ENCODE data around the gene PSTPIP2.
"Not testable (repeated sequence)": the region's sequence is repeated elsewhere in the genome, so short reads cannot be mapped to it uniquely, and the experiment has no call there.

DNA sequence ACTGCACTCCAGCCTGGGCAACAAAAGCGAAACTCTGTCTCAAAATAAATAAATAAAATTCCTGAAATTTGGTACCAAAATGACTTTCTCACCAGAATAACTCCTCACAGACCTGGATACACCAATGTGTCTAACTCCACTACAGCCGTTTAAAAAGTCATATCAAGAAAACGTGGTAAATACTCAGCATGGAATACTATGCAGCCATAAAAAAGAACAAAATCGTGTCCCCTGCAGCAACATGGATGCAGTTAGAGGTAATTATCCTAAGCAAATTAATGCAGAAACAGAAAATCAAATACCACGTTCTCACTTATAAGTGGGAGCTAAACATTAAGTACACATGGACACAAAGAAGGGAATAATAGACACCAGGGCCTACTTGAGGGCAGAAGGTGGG lies 107.1 kb downstream of the PSTPIP2 start:
- TF ChIP-seq, protein P1, sequence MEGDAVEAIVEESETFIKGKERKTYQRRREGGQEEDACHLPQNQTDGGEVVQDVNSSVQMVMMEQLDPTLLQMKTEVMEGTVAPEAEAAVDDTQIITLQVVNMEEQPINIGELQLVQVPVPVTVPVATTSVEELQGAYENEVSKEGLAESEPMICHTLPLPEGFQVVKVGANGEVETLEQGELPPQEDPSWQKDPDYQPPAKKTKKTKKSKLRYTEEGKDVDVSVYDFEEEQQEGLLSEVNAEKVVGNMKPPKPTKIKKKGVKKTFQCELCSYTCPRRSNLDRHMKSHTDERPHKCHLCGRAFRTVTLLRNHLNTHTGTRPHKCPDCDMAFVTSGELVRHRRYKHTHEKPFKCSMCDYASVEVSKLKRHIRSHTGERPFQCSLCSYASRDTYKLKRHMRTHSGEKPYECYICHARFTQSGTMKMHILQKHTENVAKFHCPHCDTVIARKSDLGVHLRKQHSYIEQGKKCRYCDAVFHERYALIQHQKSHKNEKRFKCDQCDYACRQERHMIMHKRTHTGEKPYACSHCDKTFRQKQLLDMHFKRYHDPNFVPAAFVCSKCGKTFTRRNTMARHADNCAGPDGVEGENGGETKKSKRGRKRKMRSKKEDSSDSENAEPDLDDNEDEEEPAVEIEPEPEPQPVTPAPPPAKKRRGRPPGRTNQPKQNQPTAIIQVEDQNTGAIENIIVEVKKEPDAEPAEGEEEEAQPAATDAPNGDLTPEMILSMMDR (IDR thresholded peaks at IDR 0.05): not testable (repeated sequence)
- TF ChIP-seq POLR2A (IDR thresholded peaks at IDR 0.05): not testable (repeated sequence)

All from right lobe of liver (tissue), 4 donors.